Measurements from ENCODE around the gene GABRR2.
"Not testable (repeated sequence)": the region's sequence is repeated elsewhere in the genome, so short reads cannot be mapped to it uniquely, and the experiment has no call there.

GABRR2 gene

DNA sequence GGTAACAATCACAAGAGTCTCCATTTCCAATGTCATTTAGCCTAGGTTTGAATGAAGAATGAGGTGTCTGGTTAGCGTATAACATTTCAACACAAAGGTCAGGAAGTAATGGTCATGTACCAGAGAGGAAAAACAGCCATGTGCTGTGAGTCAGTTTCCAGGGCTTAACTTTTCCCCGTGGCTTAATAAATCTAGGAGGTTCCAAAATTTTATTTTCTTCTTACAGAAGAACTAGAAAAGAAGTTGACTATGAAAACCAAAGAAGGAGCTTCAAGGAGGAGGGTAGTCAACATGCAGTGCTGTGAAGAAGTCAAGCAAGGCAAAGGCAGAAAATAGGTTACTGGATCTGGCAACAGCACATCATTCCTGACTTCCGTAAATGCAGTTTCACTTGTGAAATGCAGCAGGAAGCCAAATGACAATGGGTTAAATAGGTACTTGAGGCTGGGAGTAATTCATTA lies 8.4 kb upstream of the GABRR2 start:
- DNase-seq = no peak

DNA sequence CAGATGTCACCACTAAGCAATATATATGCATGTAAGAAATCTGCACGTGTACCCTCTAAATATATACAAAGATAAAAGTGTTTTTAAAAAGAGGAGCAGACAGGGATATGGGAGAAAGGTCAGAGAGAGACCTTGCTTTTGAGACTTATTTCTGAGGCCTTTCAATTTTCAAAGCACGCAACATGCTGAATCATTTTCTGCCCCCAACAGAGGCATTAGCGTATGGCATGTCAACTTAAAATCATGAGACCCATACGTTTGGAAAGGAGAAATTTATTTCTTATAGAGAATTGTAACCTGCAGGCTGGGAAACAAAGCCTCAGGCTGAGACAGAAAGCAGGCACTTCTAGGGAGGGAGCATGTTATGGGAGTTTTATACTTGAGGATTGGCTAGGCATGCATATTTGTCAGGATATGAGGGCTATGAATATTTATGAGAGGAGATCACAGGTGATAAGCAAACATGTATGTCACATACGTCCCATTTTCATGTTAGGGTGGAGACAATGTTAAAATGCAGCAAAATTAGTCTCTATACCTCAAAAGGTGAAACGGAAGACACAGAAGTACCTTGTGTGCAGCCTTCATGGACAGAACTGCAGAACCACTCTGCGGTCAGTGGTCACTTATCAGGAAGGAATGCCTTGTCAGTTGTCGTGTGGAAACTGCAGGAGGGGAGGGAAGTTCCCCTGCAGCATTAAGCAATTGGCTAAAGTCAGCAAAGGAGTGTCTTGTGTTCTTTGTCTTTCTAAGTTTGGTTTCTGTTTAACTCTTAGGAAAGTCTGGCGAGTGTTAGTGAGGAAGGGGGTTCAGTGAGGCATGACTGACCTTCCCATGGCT lies 6.3 kb upstream of the GABRR2 start:
- peak; percentile 41 for DNase-seq

DNA sequence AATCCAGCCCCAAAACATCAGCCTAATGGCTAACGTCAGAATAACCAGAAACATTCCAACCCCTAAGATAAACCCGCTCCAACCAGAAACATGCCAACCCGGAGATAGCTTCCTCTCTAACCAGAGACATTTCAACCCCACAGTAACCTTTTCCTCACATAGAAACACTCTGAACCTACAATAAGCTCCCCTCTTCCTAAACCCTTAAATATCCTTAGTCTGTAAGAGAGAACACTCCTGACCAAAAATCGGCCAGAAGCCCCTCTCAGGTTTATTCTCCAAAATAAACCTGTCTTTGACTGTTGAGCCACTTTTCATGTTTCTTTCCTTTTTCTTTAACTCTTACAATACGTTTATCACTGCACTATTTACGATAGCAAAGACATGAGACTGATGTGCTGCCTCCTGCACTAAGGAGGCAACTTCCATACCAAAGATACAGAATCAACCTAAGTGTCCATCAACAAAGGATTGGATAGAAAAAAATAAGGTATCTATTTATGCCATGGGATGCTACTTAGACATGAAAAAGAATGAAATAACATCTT lies 5.0 kb upstream of the GABRR2 start:
- no peak for DNase-seq

DNA sequence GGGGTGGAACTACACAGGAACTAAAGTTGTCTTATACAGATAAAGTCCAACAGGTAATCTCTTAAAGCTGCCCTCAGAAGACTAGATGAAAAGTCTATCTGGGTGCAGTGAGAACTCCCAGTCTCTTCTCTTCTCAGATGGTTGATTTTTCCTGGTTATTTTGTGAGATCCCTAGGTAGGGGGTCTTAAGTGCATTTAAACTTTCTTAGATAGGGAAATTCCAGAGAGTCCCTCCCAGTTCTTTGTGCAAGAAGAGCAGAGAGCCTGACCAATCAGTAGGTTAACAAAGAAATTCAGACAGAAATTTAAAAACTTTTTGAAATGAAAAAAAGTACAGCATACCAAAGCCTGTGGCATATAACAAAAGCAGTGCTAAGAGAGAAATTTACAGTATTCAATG lies 2.0 kb upstream of the GABRR2 start:
- DNase-seq = no peak

DNA sequence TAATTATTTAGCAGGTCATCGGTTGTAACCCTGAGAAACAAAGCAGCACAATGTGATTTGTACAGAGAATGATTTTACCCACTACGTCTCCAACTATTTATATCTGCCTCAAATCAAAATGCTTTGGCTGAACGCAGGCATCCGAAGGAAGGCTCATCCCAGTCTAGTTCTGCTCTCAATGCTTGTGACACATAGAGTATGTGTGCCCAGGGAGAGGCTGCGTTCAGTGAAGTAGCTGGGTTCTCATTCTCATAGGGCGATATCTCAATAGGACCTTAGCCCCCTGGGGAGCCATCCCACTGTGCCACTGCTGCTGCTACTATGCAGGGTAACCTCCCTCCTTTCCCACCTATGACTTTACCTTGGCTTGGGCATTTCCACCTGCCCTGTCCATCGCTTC lies 407 bp downstream of the GABRR2 start:
- no peak for DNase-seq

DNA sequence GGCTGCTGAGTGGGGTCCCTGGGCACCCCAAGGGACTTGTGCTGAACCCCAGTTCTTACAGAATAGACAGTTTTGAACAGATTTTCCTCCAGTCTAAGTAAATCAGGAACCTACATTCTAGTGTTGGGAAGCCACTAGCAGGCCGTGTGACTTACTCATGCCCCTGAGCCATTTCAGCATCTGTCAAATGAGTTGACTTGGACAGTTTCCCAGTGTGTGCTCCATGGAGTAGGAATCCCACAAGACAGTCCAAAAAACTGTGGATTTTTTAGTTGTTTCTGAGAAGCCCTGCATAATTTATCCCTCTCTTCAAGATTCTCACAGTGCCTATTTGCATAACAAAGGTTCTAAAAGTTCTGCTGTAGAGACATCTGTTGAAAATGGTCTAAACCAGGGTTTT lies 2.1 kb downstream of the GABRR2 start:
- DNase-seq = no peak

DNA sequence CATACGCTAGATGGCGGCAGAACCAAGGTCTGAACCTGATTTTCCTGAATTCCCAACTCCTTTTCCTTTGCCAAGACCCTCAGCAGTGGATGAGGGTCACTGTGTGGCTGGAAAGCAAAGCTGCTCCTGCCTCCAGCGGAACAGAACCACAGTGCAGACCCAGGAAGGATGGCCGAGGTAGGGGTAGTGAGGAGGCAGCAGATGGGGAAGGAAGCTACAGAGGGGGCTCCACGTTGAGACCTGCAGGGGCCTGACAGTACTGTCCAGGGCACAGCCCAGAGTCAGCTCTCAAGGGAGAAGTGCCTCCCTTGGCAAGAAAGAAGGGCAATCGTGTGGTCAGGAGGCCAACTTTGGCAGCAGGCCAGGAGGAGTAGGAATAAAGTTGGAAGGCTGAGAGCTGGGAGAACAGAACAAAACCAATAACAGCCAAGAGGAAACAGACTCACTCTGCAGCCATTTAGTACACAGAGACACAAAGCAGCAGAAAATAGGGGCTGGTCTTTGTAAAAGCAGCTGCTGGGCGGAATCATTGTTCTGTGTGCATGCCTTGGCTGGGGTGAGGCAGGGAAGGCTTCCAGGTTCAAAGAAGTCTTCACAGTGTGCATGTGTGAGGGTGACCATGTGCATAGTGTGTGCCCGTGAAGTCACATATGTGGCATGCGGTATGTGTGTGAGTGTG lies 3.1 kb downstream of the GABRR2 start:
- no peak for DNase-seq

DNA sequence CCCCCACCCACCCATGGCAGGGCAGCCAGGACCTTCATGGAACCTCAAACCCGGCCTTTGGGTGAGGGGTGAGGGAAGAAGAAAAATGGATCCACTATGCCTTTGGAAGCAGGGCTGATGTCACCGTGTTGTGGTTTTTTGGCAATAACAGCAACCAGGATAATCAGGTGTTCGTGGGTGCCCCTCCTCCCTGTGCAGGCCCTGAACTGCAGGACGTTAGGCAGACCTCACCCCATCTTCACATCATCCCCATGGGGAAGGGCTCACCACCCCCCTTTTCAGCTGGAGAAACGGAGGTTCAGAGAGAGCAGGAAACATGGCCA lies 3.6 kb downstream of the GABRR2 start:
- DNase-seq = no peak

DNA sequence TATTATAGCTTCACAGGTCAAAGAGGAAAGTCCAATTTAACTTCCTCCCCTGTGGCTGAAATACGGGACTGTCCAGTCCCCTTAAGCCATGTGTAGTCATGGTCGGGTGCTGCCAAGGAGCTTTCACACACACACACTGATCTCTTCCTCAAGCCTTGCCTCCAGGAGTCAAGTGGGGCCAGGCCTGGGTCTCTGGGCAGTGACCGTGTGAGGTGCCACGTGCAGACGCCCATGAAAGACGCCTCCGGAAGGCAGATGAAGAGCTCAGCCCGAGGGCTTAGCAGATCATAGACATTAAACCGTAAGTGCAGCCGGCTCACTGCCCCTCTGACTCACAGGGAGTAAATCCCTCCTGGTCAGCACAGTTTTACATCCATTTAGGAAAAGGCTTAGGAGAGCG lies 4.2 kb downstream of the GABRR2 start:
- no peak for DNase-seq

DNA sequence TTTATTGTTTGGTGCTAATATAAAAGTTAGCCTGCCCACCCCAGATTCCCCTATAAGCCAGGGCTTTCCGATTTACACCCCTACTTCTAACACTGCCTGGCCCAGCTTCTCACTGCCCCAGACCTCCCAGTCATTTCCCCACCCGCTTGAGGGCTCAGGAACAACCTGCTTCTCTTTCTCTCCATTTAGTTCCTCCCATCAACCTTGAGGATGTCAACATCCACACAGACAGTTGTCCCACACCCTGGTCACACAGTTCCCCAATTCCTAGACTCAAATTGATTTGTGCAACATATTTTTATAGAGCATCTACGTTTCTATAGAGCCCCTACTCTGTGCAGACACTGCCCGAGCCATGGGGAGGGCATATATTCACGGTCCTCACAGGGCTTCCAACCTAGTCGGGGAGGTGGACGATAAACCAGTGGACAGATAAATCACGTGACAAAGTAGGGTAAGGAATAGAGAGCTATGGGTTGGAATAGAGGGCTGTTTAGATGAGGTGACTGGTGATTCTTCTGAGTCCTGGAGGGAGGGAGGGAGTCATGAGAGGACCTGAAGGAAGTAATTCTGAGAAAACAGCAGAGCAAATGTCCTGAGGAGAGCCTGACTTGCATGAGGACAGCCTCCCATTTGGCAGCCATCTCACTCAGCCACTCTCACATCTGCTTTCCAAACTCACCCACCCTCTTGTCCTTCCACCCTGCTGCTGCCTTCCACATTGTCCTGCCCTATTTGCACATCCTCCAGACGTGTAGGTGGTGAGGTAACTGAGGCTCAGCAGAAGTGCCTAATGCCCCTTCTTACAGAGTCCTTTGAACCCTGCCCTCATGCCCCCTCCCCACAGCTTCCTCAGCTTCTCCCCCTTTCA lies 6.3 kb downstream of the GABRR2 start:
- DNase-seq = no peak

DNA sequence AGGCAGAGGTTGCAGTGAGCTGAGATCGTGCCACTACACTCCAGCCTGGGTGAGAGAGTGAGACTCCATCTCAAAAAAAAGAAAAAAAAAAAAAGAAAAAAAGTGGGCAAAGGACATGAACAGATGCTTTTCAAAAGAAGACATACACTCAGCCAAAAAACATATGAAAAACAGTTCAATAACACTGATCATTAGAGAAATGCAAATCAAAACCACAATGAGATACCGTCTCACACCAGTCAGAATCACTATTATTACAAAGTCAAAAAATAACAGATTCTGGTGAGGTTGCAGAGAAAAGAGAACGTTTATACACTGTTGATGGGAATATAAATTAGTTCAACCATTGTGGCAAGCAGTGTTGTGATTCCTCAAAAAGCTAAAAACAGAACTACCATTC lies 10.6 kb downstream of the GABRR2 start:
- DNase-seq = not testable (repeated sequence)

DNA sequence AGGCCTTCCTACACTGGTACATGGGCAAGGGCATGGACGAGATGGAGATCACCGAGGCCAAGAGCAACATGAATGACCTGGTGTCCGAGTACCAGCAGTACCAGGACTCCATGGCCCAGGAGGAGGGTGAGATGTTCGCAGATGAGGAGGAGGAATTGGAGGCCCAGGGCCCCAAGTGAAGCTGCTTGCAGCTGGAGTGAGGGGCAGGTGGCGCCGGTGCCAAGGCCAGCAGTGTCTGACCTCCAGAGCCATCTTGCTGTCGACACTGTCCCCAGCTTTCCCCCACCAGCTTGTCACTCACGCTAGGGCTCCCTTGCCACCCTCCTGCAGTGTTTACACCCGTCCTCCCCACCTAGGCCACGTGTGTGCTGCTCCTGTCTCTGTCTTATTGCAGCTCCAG lies 12.2 kb downstream of the GABRR2 start:
- DNase-seq = no peak

DNA sequence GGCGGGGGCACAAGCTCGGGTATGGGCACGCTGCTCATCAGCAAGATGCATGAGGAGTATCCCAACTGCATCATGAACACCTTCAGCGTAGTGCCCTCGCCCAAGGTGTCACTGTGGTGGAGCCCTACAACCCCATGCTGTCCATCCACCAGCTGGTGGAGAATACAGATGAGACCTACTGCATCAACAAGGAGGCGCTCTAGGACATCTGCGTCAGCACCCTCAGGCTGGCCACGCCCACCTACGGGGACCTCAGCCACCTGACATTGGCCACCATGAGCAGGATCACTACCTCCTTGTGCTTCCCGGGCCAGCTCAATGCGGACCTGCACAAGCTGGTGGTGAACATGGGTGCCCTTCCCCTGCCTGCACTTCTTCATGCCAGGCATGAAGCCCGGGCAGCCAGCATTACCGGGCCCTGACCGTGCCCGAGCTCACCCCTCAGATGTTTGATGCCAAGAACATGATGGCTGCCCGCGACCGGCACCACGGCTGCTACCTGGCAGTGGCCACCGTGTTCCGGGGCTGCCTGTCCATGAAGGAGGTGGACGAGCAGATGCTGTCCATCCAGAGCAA lies 12.8 kb downstream of the GABRR2 start:
- DNase-seq = no peak

DNA sequence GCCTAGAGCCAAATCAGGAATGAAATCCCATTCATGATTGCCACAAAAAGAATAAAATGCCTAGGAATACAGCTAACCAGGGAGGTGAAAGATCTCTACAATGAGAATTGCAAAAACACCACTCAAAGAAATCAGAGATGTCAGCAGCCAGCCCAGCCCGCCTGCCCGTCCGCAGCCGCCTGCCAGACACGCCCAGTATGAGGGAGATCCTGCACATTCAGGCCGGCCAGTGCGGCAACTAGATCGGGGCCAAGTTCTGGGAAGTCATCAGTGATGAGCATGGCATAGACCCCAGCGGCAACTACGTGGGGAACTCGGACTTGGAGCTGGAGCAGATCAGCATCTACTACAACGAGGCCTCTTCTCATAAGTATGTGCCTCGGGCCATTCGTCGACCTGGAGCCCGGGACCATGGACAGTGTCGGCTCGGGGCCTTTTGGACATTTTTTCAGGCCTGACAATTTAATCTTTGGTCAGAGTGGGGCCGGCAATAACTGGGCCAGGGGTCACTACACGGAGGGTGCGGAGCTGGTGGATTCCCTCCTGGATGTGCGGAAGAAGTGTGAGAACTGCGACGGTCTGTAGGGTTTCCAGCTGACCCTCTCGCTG lies 13.4 kb downstream of the GABRR2 start:
- no peak for DNase-seq

DNA sequence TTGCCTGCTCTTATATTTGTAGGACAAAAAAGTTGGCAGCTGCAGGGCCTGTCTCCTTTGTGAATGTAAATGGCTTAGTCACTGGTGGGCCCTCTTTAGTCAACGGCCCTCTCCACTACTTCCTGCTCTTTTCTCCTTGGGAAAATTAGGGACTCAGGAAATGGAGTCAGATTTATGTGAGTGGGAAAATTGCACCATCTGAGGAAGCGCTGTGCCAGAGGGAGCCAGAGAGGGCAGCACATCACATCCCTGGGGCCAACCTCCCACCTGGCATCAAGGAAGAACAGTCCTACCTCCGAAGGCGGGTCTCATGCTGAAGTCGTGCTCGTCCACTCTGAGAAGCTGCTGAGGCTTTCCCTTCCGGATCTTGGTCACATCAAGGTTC lies 15.6 kb downstream of the GABRR2 start:
- no peak for DNase-seq

DNA sequence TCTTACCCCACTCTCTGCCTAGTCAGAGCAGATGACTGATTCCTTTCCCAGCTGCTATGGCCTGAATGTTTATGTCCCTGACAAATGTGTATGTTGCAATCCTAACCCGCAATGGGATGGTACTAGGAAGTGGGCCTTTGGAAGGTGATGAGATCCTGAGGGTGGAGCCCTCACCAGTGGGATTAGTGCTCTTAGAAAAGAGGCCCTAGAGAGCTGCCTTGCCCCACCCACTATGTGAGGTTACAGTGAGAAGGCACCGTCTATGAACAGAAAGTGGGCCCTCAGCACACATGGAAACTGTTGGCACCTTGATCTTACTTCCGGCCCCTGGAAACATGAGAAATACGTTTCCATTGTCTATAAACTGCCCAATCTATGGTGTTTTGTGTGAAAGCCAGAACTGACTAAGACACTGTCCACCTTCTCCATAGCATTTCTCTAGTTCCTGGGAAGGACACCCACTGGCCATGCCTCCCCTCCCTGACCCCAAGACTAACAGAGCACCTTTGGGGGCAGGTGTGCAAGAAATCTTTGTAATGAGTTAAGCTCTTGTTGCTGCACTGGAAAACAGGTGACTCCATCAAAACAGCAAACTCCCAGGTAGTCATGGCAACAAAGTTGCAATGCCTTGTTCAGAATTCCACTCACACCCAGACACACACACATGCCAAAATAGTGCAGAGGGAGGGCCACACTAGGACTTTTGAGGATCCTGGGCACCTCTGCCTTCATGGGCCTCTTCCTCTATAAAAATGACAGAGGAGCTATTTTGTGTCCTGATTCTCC lies 16.2 kb downstream of the GABRR2 start:
- no peak for DNase-seq

DNA sequence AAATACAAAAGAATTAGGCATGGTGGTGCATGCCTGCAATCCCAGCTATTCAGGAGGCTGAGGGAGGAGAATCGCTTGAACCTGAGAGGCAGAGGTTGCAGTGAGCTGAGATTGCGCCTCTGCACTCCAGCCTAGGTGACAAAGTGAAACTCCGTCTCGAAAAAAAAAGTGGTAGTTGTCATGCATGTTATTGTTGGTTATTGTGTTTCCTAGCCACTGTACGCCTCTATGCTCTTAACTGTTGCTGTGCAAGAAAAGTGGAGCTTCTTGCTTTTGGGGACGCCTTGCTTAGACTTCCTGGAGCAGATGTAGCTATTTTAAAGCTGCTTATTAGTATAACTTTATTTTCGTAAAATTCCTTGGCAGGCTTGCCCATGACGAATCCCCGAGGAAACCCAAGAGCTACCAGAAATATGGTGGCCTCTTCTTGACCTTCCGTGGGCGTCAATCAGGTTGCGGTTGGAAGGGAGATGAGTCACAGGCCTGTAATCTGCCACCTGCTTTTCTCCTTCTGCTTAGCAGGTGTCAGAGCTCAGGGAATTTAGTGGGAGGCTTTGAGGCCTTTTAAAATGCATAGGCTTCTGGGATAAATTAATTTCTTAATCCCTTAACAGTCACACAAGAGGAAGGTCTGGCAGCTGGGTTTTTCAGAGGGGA lies 17.3 kb downstream of the GABRR2 start:
- peak; percentile 58 for DNase-seq

DNA sequence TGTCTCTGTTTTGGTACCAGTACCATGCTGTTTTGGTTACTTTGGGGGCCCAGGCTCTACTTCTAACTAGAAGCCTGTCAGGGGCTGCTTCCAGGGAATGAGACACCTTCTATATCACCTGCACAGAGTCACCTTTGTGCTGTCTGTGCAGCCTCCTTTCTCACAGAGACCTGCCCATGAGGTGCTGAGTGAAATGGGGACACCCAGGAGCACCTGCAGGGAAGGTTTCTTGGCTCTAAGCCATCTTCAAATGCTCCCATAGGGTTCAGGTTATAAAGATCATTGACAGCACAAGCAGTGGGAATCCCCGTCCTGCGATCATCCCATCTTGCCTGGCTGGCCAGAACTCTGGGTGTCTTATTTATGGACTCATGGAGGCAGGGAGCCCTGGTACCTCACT lies 19.1 kb downstream of the GABRR2 start:
- no peak for DNase-seq

DNA sequence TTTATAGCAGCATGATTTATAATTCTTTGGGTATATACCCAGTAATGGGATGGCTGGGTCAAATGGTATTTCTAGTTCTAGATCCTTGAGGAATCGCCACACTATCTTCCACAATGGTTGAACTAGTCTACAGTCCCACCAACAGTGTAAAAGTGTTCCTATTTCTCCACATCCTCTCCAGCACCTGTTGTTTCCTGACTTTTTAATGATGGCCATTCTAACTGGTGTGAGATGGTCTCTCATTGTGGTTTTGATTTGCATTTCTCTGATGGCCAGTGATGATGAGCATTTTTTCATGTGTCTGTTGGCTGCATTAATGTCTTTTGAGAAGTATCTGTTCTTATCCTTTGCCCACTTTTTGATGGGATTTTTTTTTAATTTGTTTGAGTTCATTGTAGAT lies 20.0 kb downstream of the GABRR2 start:
- not testable (repeated sequence) for DNase-seq

DNA sequence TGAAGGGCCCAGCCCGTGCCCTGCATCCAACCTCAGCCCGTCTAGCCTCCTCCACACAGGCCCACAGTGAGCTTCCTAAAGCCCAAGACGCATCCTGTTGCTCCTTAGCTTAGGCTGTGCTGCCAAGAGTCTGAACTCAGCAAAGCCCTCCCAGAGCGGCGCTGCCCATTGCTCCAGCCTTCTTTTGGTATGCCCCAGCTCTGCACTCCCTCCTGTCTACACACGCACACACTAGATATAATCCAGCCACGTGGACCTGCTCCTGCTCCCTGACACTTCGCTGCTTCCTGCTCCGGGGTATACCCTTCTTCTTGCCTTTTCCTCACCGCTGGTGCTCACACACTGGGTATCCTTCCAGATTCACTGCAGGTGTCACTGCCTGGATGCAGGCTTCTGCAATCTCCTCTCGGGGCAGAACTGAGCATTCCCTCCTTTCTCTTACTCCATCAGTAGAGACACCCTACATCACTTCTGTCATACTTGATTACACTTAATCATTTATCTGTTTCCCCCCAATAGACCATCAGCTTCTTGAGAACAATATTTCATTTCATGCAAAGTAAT lies 23.8 kb downstream of the GABRR2 start:
- DNase-seq = no peak
